RWPE1 (cell line): Measurements from ENCODE around the gene ABCC8.

ENCODE experiments used
- CTCF ChIA-PET: fragments of 350-600 bp; sonication (Branson Sonifier 250); formaldehyde crosslinking; extraction: SDS; loops from one replicate; lab custom pipeline; 2021; lab: Yijun Ruan, JAX
- POLR2A ChIA-PET: fragments of 400-600 bp; formaldehyde crosslinking; extraction: SDS; loops from one replicate; lab custom pipeline; 2020; ENCODE audit warnings: antibody characterized with exemption; ENCODE audit not compliant: low non-redundant PET; lab: Yijun Ruan, JAX
- DNase-seq: peaks from one replicate; pipeline ENCODE4 v3.0.0; 2012; ENCODE audit warnings: low spot score
- H3K27ac ChIP-seq: fragments of 450-650 bp; 2 replicates; pipeline ENCODE4 v1.5.1; 2017
- CTCF ChIP-seq: fragments of 450-650 bp; conservative IDR thresholded peaks from 2 replicates; pipeline ENCODE4 v1.5.1; 2017; ENCODE audit warnings: low read depth, mild to moderate bottlenecking

The ABCC8 gene

GRCh38 chr11:17405232-17406005 is 71.2 kb downstream of the ABCC8 start:
- CTCF ChIA-PET = interaction anchor here (0.6 to 0.9 kb wide), 4 partner anchors 21 to 1165 kb away, joined by 3 to 4 read pairs (median 3); partner anchors contain the start of gene NCR3LG1
- DNase-seq = no peak
- H3K27ac ChIP-seq = no peak overlapping the region

GRCh38 chr11:17403980-17404759 is 72.5 kb downstream of the ABCC8 start:
- TF ChIP-seq CTCF = no peak
- no peak for DNase-seq
- no peak overlapping the region for H3K27ac ChIP-seq
- ChIA-PET CTCF (no interaction called here), POLR2A (no interaction called here)

More at GRCh38 chr11:17405232-17406005, 71.2 kb downstream of the ABCC8 start:
- POLR2A ChIA-PET = no interaction called here
- no peak for TF ChIP-seq CTCF

- no peak for DNase-seq
- no peak for TF ChIP-seq CTCF
- ChIA-PET POLR2A (no interaction called here), CTCF (interaction anchor here (1.4 to 1.5 kb wide), 2 partner anchors 14 to 19 kb away, joined by 3 to 4 read pairs; partner anchors contain the start of gene KCNJ11)
- no peak overlapping the region for H3K27ac ChIP-seq
Observed at GRCh38 chr11:17402486-17402885, 74.2 kb downstream of the ABCC8 start.

- no peak overlapping the region for H3K27ac ChIP-seq
- TF ChIP-seq CTCF = no peak
- no peak for DNase-seq
- ChIA-PET CTCF (interaction anchor here (1.5 kb wide), 1 partner anchor 18 kb away, joined by 4 read pairs; no protein-coding TSS in a partner anchor), POLR2A (no interaction called here)
Observed at GRCh38 chr11:17401841-17402240, 74.8 kb downstream of the ABCC8 start.

GRCh38 chr11:17401316-17401715 is 75.3 kb downstream of the ABCC8 start:
- DNase-seq = no peak
- TF ChIP-seq CTCF = no peak
- POLR2A ChIA-PET = no interaction called here
- H3K27ac ChIP-seq = no peak overlapping the region
- CTCF ChIA-PET = no interaction called here

GRCh38 chr11:17400048-17400775 is 76.4 kb downstream of the ABCC8 start:
- no peak overlapping the region for H3K27ac ChIP-seq
- TF ChIP-seq CTCF = no peak
- POLR2A ChIA-PET = no interaction called here
- CTCF ChIA-PET = interaction anchor here (1.4 kb wide), 1 partner anchor 11 kb away, joined by 7 read pairs; the partner anchor contains the start of gene KCNJ11
- DNase-seq = no peak
